GM23338 (cell line): ENCODE results near the gene SLCO4A1. TPM values are rescaled to one million over a fixed set of nuclear protein-coding genes. Genes with fewer than 3 reads are reported as not detected.

Source experiments
- ATAC-seq: fragments of 200-7000 bp; cut with Tn5 transposase; 3 replicates; pipeline ENCODE4 v1.9.1; 2020
- DNase-seq: peaks from one replicate; pipeline ENCODE4 v3.0.0-alpha.2; 2015; ENCODE audit warnings: low spot score
- H2AFZ ChIP-seq: fragments of 200-600 bp; sonication (generic); 2 replicates; pipeline ENCODE4 v1.8.0; 2016; ENCODE audit warnings: antibody characterized with exemption, mild to moderate bottlenecking, moderate library complexity
- H3F3A ChIP-seq: fragments of 200-600 bp; sonication (generic); replicated peaks from 2 replicates; pipeline ENCODE4 v1.8.0; 2017; ENCODE audit warnings: antibody characterized with exemption, mixed run types, low read depth
- H3K27ac ChIP-seq: fragments of 200-600 bp; sonication (generic); 2 replicates; pipeline ENCODE4 v1.6.1; 2016; ENCODE audit warnings: low read depth
- H3K27me3 ChIP-seq: fragments of 200-600 bp; sonication (generic); 2 replicates; pipeline ENCODE4 v1.8.0; 2016; ENCODE audit warnings: mild to moderate bottlenecking, mixed run types, moderate library complexity; ENCODE audit not compliant: insufficient read depth
- H3K36me3 ChIP-seq: fragments of 200-600 bp; sonication (generic); 2 replicates; pipeline ENCODE4 v1.8.0; 2016; ENCODE audit warnings: mild to moderate bottlenecking; ENCODE audit not compliant: insufficient read depth
- H3K4me1 ChIP-seq: fragments of 200-600 bp; sonication (generic); 2 replicates; pipeline ENCODE4 v1.8.0; 2016; ENCODE audit warnings: mild to moderate bottlenecking, moderate library complexity; ENCODE audit not compliant: insufficient read depth
- H3K4me2 ChIP-seq: fragments of 200-600 bp; sonication (generic); 2 replicates; pipeline ENCODE4 v1.7.1; 2017; ENCODE audit warnings: mixed run types
- H3K4me3 ChIP-seq: fragments of 200-600 bp; sonication (generic); 2 replicates; pipeline ENCODE4 v1.6.1; 2016; ENCODE audit warnings: mixed run types
- H3K79me2 ChIP-seq: fragments of 200-600 bp; sonication (generic); replicated peaks from 2 replicates; pipeline ENCODE4 v1.8.0; 2017; ENCODE audit warnings: mild to moderate bottlenecking; ENCODE audit not compliant: insufficient read depth
- H3K9me2 ChIP-seq: fragments of 200-600 bp; sonication (generic); 2 replicates; pipeline ENCODE4 v1.8.0; 2017; ENCODE audit not compliant: insufficient read depth
- H4K20me1 ChIP-seq: fragments of 200-600 bp; sonication (generic); replicated peaks from 2 replicates; pipeline ENCODE4 v1.8.0; 2017; ENCODE audit warnings: mild to moderate bottlenecking; ENCODE audit not compliant: insufficient read depth
- H3K27ac Mint-ChIP-seq: 2 replicates; pipeline ENCODE4 v1.8.0; 2020; ENCODE audit warnings: inconsistent platforms, mild to moderate bottlenecking, moderate library complexity, mixed read lengths
- H3K27me3 Mint-ChIP-seq: 3 replicates; pipeline ENCODE4 v1.8.0; 2022; ENCODE audit warnings: low read depth, mild to moderate bottlenecking, moderate library complexity, mixed read lengths, inconsistent platforms; ENCODE audit not compliant: insufficient read depth, poor library complexity
- H3K36me3 Mint-ChIP-seq: 3 replicates; pipeline ENCODE4 v1.8.0; 2021; ENCODE audit warnings: low read depth, mild to moderate bottlenecking, inconsistent platforms, moderate library complexity, mixed read lengths
- H3K4me1 Mint-ChIP-seq: 3 replicates; pipeline ENCODE4 v1.8.0; 2020; ENCODE audit warnings: mild to moderate bottlenecking, inconsistent platforms, mixed read lengths
- H3K4me3 Mint-ChIP-seq: 3 replicates; pipeline ENCODE4 v1.8.0; 2021; ENCODE audit warnings: moderate library complexity, mild to moderate bottlenecking, inconsistent platforms, mixed read lengths
- H3K9me3 Mint-ChIP-seq: 3 replicates; pipeline ENCODE4 v1.8.0; 2020; ENCODE audit warnings: moderate library complexity, mild to moderate bottlenecking, inconsistent platforms, mixed read lengths
- EZH2phosphoT487 ChIP-seq: fragments of 200-600 bp; sonication (generic); IDR thresholded peaks from one replicate; pipeline ENCODE4 v1.8.1; 2018; ENCODE audit warnings: antibody characterized with exemption; ENCODE audit not compliant: unreplicated experiment
- NANOG ChIP-seq: IDR thresholded peaks from 2 replicates; pipeline ENCODE4 v1.6.1; 2016; ENCODE audit warnings: antibody characterized with exemption, borderline replicate concordance
- ZNF114 ChIP-seq: fragments of 250-450 bp; sonication (Bioruptor Pico); IDR thresholded peaks from 2 replicates; pipeline ENCODE4 v1.5.0; 2020; ENCODE audit warnings: mild to moderate bottlenecking, moderate library complexity
- ZNF331 ChIP-seq: fragments of 250-450 bp; sonication (Bioruptor Pico); IDR thresholded peaks from 2 replicates; pipeline ENCODE4 v1.5.0; 2020; ENCODE audit warnings: low read depth, mild to moderate bottlenecking, moderate library complexity
- polyA plus RNA-seq: library from polyadenylated mRNA; unstranded; fragments of >200 nt; fragmentation: Nextera tagmentation; extraction: Ambion mirVana; gene quantifications from 2 replicates; pipeline ENCODE4 v1.2.1, GENCODE V29; 2016
- total RNA-seq: library from RNA; depleted of rRNA; stranded (reverse); fragments of >200 nt; shearing (Covaris generic); gene quantifications from 2 replicates; pipeline ENCODE4 v1.2.3, GENCODE V29; 2014
- TF ChIP-seq, protein P1 (sequence below): IDR thresholded peaks from one replicate; pipeline ENCODE4 v1.6.1; 2018; ENCODE audit warnings: antibody characterized with exemption; ENCODE audit not compliant: unreplicated experiment
- TF ChIP-seq, protein P2 (sequence below): IDR thresholded peaks from 2 replicates; pipeline ENCODE4 v1.6.1; 2016; ENCODE audit warnings: antibody characterized with exemption

The SLCO4A1 gene
- total and polyA plus RNA-seq, 2 experiments from 2014 or later: 28.5 to 41.6 TPM

DNA sequence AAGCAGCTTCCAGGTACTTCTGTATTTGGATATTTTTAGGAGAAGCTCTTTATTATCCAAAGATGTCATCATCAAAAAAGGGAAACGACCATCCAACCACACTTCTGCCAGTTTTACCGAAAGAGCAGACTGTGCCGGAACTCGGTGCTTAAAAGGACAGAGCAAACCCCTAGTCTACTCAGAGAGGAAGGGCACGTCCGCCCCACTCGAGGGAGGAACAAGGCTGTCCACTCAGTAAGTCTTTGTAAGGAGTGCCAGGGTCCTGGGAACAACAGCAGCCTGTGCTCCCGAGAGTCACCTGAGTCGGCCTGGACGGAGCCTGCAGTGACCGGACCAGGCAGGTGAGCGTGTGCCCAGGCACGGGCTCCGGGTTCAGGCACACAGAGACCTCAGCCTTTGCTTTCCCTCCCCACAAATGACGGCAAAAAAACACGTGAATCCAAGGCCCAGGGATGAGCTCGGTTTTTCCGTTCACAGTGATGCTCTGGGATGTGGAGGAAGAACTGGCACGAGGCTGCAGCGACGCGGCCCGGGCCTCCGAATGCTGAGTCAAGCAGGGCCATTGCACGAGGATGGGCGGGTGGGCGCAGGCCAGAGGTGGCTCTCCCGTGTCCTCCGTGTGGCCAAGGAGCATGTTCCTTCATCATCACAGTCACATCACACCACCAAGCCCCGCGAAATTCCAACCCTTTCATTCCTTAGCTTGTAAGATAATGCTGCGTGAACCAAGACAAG is 17.4 kb upstream of the SLCO4A1 start:
- Mint-ChIP-seq H3K36me3 (no peaks in the 10 kb centered on the region), H3K4me3 (no peak overlapping the region), H3K9me3 (no peaks in the 10 kb centered on the region), H3K27ac (no peak overlapping the region), H3K27me3 (no peaks in the 10 kb centered on the region), H3K4me1 (peaks cover 19% of the 10 kb centered on the region)
- Histone ChIP-seq H3F3A (0 out of 2 replicates have a peak, but pooled peaks cover 3% of the 10 kb centered on the region), H3K9me2 (no peaks in the 10 kb centered on the region), H3K4me1 (peaks cover 14% of the 10 kb centered on the region), H3K27me3 (no peaks in the 10 kb centered on the region), H3K36me3 (no peaks in the 10 kb centered on the region), H4K20me1 (no peaks in the 10 kb centered on the region), H2AFZ (no peak overlapping the region), H3K4me3 (no peak overlapping the region), H3K79me2 (no peaks in the 10 kb centered on the region), H3K4me2 (no peak overlapping the region), H3K27ac (no peak overlapping the region)
- DNase-seq (no peak), ATAC-seq (no peak)
- no peak for TF ChIP-seq ZNF331 (CRISPR knock-in tag)
- TF ChIP-seq, protein P1, sequence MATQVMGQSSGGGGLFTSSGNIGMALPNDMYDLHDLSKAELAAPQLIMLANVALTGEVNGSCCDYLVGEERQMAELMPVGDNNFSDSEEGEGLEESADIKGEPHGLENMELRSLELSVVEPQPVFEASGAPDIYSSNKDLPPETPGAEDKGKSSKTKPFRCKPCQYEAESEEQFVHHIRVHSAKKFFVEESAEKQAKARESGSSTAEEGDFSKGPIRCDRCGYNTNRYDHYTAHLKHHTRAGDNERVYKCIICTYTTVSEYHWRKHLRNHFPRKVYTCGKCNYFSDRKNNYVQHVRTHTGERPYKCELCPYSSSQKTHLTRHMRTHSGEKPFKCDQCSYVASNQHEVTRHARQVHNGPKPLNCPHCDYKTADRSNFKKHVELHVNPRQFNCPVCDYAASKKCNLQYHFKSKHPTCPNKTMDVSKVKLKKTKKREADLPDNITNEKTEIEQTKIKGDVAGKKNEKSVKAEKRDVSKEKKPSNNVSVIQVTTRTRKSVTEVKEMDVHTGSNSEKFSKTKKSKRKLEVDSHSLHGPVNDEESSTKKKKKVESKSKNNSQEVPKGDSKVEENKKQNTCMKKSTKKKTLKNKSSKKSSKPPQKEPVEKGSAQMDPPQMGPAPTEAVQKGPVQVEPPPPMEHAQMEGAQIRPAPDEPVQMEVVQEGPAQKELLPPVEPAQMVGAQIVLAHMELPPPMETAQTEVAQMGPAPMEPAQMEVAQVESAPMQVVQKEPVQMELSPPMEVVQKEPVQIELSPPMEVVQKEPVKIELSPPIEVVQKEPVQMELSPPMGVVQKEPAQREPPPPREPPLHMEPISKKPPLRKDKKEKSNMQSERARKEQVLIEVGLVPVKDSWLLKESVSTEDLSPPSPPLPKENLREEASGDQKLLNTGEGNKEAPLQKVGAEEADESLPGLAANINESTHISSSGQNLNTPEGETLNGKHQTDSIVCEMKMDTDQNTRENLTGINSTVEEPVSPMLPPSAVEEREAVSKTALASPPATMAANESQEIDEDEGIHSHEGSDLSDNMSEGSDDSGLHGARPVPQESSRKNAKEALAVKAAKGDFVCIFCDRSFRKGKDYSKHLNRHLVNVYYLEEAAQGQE: no peak

DNA sequence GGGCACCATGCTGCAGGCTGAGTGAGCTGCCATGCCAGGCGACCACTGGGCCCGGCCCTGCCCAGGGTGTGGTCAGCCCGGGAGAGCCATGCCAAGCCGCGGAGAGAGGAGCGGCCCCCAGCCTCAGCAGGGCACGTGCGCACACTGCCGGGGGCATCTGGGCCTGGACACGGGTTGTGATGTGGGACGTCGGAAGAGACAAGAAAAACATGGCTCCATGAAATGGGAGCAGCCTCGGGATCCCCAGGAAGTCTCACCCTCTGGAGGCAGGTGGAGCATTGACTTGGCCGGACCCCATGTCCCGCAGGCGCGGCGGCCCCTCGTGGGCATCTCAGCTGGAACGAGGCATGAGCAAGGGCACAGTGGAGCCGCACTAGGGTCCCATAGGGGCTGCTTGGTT is 16.8 kb upstream of the SLCO4A1 start:
- no peaks in the 10 kb centered on the region for H3K36me3 Mint-ChIP-seq
- H3K9me2 ChIP-seq: no peaks in the 10 kb centered on the region
- H3K27me3 Mint-ChIP-seq: no peaks in the 10 kb centered on the region
- no peaks in the 10 kb centered on the region for H4K20me1 ChIP-seq
- ATAC-seq: no peak
- no peaks in the 10 kb centered on the region for H3K36me3 ChIP-seq
- H3K4me1 ChIP-seq: peaks cover 14% of the 10 kb centered on the region
- no peak overlapping the region for H3K4me2 ChIP-seq
- no peak overlapping the region for H2AFZ ChIP-seq
- no peak for DNase-seq
- no peaks in the 10 kb centered on the region for H3K9me3 Mint-ChIP-seq
- no peak overlapping the region for H3K4me3 ChIP-seq
- H3F3A ChIP-seq: 0 out of 2 replicates have a peak, but pooled peaks cover 3% of the 10 kb centered on the region
- no peak overlapping the region for H3K27ac ChIP-seq
- no peaks in the 10 kb centered on the region for H3K27me3 ChIP-seq
- no peak overlapping the region for H3K27ac Mint-ChIP-seq
- H3K4me1 Mint-ChIP-seq: peaks cover 19% of the 10 kb centered on the region
- H3K79me2 ChIP-seq: no peaks in the 10 kb centered on the region
- H3K4me3 Mint-ChIP-seq: no peak overlapping the region
- TF ChIP-seq NANOG (no peak), EZH2phosphoT487 (no peak), ZNF114 (CRISPR knock-in tag) (no peak)
- TF ChIP-seq, protein P1: no peak
- TF ChIP-seq, protein P2, sequence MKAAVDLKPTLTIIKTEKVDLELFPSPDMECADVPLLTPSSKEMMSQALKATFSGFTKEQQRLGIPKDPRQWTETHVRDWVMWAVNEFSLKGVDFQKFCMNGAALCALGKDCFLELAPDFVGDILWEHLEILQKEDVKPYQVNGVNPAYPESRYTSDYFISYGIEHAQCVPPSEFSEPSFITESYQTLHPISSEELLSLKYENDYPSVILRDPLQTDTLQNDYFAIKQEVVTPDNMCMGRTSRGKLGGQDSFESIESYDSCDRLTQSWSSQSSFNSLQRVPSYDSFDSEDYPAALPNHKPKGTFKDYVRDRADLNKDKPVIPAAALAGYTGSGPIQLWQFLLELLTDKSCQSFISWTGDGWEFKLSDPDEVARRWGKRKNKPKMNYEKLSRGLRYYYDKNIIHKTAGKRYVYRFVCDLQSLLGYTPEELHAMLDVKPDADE: no peak
